ENCODE measurements around the gene COL27A1. TPM values are rescaled to one million over a fixed set of nuclear protein-coding genes. Genes with fewer than 3 reads are reported as not detected.

The COL27A1 gene
- 10 to 100 TPM; 27.1 to 57.4 (median 42.7) TPM for polyA plus RNA-seq (ENCODE audit: insufficient read length in 4 of 4)

DNA sequence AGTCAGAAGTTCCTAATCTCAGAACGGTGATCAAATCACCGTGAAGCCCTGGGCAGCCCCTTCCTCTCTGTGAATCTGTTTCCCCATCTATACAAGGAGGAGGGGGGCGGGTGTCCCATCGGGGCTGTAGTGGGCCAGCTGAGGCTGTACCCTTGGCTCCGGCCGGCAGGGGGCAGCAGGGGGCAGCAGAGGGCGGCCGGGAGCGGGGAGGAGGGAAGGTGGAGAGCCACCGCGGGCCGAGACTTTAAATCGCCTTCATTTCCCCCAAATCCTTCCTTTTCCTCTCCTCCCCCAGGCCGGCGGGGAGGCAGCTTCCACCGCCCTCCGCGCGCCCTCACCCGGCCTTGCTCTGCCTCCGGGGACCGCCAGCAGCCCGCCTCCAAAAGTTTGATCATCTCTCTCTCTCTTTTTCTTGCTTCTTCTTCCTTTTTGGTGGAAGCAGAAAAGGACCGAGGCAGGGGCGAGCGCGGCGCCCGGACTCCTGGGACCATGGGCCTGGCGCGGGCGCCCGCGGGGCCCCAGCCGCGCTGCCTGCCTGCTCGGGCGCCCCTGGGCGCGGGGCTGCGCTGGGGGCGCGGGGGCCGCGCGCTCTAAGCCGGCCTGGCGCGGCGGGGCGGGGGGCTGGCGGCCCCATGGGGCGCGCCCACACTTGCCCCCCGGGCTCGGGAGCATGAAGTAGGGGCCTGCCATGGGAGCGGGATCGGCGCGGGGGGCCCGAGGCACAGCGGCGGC, at the start of gene COL27A1:
COL27A1 (plus strand) TSS at position 275 of the 732 bp plus-strand sequence; CDS start at position 689, 414 bp downstream.
- peak in 2 of 4 donors; percentile 73 to 78 for DNase-seq (ENCODE audit: low read depth in 4 of 4, low spot score in 2 of 4)

DNA sequence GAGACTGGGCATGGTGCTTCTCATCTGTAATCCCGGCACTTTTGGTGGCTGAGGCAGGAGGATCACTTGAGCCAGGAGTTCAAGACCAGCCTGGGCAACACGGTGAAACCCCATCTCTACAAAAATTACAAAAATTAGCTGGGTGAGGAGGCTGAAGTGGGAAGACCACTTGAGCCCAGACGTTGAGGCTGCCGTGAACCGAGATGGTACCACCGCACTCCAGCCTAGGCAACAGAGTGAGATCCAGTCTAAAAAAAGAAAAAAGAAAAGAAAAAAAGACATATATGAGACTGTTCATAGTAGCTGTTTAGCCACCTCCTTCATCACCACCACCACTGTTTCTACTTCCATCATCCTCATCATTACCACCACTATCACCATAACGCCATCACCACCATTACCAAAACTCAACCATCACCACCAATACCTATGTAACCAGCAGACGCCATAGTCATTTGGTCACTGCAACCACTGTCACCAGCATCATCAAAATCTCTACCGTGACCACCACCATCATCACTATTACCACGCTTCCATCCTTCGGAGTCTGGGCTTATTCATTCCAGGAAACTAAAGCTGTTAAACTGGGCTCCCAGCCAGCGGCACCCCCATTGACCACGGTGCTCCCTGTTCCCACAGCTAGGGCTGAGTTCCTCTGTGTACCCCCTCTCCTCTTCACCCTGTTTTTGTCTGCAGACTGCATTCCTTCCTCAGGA, 47.9 kb upstream of the COL27A1 start:
- DNase-seq (ENCODE audit: low read depth in 4 of 4, low spot score in 2 of 4) = no peak

DNA sequence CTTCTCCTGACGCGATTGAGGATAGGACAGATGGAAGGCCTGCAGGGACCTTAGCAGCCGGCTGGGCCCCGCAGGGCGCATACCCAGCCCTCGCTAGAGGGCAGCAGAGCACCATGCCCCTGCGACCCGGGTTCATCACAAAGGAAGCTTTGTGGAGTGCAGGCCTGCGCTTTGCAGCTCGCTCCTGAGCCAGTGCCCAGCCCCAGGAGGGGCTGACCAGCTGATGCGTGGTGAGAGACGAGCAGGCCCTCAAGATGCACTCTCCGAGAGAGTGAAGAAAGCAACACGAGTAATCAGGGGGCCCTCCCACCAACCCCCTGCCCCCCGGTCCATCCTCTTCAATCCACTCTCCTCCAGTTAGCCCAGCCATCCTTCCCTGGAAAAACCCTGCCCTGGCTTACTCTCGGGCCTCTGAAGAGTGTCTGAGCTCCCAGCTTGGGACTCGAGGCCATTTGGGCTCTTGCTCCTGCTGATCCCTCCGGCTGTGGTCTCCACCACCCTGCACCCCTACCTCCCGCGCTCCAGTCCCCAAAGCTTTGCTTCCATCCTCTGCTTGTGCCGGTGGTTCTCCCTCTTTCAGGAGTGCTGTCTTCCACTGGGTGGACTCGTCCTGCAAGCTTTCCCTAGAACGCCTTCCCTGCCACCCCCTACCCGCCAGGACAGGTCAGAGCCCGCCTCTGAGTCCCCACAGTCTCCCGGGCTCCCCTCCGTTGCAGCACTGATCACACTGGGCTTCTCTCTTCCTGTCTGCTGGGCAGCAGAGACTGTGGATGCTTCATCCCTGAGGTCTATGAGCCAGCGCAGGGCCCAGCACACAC, 47.1 kb upstream of the COL27A1 start:
- peak in 2 of 4 donors; percentile 68 to 76 for DNase-seq (ENCODE audit: low read depth in 4 of 4, low spot score in 2 of 4)

DNA sequence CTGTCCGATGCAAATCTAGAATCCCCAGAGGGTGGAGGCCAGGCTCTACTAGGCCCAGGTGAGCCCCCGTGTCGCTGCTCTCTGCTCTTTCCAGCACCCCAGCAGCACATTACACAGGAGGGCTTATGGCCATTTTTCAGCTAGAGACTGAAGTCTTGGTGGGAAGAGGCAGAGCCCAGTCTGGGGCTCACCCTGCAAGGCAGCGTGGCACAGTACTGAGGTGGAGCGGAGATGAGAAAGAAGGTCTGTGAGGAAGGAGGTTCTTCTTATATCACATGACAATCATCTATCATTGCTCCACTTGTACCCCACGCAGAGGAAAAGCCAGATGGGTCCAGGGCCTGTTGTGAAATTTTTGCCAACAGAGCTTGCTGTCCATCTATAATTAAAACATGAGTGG, 46.2 kb upstream of the COL27A1 start:
- DNase-seq (ENCODE audit: low read depth in 4 of 4, low spot score in 2 of 4) = no peak

DNA sequence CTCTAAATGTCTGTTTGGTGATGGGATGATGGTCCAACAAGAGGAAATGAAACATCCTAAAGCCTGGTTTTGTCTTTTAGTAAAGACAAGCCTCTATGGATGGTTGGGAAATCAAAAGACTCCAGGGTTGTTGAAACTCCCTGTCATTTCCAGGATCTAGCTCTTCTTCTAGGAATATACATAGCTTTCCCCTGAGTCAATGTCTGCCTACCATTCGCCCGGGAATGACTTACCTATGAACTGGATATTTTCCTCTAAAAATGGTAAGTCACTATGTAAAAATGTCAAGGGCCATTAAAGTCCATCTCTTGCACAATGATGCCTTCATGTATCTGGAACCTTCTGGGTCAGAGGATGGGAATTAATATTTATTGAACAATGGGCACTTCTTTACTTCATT, 45.2 kb upstream of the COL27A1 start:
- DNase-seq (ENCODE audit: low read depth in 4 of 4, low spot score in 2 of 4) = no peak

DNA sequence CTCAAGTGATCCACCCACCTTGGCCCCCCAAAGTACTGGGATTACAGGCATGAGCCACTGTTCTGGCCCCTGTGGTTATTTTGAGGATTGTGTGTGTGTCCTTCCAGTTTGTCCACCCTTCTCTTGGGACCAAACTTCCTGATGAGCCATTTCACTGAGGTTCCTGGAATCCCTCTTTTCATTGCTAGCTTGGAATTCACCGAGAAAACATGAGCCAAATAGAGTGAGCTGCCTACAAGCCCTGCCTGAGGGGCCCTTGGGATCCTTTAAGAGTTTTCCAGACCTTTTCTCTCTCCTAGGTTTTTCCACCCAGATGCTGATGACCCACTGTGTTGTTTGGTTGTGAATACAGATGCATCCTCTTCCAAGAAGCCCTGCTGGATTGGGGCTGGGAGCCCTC, 43.0 kb upstream of the COL27A1 start:
- no peak for DNase-seq (ENCODE audit: low read depth in 4 of 4, low spot score in 2 of 4)

DNA sequence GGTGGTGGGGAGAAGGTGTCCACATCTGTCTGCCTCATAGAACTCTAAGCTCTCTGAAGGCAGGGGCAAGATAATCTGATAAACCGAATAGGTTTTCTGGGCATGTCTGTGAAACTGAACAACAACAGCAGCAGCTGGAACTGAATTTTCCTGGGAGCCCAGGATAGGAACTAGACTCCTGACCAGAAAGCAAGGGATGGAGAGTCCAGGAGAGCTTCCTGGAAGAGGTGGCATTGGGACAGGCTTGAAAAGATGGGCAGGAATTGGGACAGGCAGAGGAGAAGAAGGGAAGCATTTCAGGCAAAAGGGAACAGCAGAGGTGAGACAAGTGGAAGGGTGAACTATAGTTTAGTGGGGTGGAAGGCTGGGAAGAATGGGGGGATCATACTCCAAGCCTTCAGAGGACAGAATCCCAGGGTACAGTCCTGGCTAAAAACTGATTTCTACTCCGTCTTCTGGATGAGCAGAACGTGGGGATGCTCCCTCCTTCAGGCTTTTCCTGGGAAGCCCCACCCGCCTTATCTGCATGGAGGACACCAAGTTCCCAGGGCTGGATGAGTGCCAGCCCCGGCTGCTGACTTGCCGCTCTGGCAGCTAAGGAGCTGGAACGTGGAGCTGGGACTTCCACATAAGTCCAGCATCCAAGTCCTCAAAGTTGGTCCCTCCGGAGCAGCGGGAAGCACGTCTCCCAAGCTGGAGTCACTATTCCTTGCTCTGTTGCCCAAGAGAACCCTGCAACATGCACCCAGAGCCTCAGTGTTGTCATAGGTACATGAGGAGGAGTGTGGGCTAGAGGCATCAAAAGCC, 42.4 kb upstream of the COL27A1 start:
- no peak for DNase-seq (ENCODE audit: low read depth in 4 of 4, low spot score in 2 of 4)

DNA sequence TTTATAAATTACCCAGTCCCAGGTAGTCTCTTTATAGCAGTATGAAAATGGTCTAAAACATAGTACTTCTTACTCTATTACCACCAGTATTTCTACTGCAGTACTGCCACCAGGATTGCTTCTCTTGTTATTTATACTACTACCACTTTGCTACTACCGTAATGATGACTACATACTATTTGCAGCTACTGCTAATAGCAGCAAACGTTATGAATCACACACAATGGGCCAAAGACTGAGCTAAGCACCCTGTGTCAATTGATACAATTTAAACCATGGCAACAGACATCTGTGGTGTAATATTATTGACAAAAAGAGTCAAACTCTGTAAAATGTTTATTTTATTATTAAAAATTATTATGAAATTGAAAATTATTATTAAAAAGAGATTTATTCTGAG, 41.0 kb upstream of the COL27A1 start:
- DNase-seq (ENCODE audit: low read depth in 4 of 4, low spot score in 2 of 4) = no peak

DNA sequence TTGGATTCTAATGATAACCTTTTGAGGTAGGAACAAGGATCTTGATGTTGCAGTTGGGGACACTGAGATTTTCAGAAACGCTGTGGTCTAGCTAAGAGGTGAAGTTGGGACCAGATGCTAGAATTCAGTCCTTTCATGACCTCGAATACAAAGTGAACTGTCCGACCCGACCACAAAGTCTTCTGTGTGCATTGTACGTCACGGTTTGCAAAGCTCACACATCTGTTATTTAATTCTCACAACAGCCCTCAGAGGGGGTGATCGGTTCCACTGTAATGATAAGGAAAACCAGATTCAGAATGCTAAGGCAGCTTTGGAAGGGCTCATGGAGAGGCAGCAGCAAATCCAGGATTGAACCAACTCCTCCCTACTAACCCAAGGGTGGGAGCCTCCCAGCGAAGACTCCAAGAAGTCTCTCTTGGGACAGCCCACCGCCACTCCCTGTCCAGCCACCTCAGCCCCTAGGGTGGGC, 39.6 kb upstream of the COL27A1 start:
- DNase-seq (ENCODE audit: low read depth in 4 of 4, low spot score in 2 of 4) = no peak

DNA sequence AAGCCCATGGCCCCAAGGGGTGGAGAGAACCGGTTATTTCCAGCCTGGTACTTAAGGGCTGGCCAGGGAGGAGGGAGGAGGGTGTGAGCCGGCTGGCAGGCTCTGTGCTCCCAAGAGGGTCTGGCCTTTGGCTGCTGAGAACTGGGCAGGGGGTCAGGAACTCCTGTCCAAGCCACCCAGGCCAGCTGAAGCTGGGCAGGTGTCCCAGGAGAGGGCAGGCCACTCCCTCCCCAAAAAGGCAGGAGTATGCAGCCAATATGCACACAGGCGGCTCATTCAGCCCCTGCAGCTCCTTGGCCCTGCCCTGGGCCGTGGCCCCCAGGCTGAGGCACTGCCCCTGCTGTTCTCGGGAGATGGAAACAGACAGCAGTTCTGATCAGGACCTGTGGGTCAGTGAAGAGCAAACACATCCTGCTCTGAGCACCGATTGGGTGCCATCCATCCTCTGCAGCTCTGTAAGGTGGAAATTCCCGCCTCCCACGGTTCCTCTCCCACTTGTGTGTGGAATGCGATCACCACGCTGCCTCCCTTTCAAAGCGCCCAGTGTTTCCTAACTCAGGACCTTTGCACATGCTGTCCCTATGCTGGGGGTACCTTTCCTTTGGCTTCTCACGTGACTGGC, 39.1 kb upstream of the COL27A1 start:
- DNase-seq (ENCODE audit: low read depth in 4 of 4, low spot score in 2 of 4) = no peak

DNA sequence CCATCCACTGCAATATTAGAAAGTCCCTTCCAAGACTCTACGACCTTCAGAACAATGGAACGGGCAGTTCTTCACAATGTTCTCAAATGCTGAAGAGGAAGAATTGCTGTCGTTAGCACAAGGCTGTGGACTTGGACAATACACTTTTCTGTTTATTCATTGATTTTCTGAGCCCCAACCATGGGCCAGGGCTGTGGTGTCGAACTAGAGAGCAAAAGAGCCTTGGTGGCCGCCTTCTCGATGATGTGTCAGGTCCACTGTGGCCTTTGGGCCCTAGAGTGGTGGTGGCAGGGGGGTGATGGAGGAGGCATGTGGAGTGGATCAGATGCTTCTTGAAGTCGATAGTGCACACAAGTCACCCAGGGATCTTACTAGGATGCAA, 37.7 kb upstream of the COL27A1 start:
- DNase-seq (ENCODE audit: low read depth in 4 of 4, low spot score in 2 of 4) = no peak

DNA sequence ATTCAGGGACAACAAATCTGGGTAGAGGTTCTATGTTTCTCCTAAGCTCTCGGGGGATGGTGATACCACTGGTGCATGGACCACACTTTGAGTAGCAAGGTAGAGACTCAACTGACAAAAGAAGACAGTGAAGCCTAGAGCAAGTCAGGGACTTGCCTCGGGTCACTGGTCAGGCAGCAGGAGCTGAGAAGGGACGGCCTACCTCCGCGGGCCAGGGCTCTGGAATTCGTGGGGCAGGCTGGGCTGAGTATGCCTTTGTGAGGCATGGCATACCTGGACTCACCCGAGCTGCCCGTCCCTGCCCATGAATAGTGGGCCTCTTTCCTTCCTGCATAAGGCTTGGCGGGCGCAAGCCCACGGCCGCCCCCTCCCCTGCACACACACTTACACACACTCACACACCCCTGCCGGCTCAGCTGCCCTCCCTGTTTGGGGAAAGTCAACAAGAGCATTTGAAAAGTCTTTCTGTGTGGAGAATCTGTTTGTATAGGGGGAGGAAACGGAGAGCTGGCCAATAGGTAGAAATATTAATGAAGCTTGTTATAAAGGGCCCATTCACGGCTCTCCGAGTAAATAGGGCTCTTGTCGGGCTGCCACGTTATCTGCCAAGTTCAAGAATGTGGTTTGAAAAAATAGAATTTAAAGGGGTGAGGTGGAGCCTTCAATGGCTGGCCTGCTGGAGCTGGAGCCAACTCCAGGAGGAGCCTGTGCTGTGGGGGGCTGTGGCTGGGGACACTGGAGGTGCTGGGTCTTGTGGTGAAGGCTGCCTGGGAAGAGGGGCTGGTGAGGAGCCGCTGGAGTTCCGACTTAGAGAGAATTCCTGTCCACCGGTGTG, 37.1 kb upstream of the COL27A1 start:
- no peak for DNase-seq (ENCODE audit: low read depth in 4 of 4, low spot score in 2 of 4)

DNA sequence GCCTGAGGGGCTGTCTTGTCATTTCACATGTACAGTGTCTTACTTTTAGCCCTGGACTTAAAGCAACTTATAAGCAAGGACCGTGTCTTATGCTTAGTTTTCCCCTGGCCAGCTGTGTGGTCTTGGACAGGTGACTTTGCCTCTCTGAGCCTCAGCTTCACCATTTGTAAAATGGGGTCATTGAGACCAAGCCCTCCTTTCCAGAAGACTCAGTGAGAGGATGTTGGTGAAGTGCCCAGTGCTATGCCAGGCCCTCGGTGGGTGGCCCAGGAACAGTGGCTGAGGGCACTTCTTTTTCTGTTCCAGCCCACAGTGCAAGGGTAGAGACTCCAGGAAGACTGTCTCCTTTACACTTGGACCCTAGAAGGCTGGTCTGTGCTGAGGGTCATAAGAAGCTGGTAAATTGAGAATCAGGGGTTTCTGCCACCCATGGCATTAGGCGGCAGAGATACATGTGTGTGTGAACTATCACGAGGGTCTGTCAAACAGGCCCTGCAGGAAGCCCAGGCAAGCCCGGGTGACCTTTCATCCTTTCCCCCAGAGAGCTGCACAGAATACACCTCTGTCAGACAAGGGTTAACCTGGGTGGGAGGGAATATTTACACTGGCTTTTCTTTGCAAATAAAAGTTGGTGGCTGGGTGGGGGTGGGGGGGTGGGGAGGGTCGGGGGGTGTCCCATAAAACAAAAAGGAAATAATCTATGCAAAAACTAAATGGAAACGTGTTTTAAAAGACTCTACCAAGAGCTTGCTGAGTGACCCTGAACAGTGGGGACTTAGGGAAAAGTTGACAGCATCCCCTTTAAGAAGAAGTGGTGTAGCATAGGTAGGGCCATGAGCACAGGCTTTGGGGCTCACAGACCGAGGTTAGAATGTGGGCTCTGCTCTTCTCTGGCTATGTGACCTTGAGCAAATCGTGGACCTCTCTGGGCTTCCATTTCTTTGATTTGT, 35.8 kb upstream of the COL27A1 start:
- no peak for DNase-seq (ENCODE audit: low read depth in 4 of 4, low spot score in 2 of 4)

DNA sequence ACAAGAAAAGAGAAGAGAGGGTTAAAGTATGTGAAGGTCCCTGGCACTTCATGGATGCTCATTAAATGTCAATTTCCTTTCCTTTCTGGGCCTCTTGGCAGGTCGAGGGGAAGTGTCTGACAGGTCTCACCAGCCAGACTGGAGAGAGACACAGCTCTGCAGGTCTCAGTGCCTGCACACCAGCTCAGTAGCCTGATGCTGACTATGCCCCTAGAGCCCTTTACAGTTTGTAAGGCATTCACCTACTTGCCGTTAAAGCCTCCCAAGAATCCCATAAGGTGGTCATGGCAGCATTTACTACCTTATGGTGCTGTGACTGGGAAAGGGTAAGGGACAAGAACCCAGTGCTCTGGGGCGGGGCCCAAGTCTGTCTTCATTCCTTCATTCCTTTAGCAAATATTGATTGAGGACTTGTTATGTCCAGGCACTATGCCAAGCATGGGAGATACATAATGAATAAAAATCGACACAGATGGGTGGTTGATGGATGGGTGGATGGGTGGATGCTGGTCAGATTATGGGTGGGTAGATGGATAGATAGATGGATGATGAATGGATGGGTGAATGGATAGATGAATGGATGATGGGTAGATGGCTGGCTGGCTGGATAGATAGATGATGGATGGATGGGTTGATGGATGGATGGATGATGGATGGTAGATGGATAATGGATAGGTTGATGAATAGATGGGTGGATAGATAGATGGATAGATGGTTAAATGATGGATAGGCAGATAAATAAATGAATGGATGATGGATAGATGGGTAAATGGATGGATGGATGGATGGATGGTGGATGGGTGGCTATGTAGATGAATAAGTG, 34.9 kb upstream of the COL27A1 start:
- DNase-seq (ENCODE audit: low read depth in 4 of 4, low spot score in 2 of 4) = no peak

DNA sequence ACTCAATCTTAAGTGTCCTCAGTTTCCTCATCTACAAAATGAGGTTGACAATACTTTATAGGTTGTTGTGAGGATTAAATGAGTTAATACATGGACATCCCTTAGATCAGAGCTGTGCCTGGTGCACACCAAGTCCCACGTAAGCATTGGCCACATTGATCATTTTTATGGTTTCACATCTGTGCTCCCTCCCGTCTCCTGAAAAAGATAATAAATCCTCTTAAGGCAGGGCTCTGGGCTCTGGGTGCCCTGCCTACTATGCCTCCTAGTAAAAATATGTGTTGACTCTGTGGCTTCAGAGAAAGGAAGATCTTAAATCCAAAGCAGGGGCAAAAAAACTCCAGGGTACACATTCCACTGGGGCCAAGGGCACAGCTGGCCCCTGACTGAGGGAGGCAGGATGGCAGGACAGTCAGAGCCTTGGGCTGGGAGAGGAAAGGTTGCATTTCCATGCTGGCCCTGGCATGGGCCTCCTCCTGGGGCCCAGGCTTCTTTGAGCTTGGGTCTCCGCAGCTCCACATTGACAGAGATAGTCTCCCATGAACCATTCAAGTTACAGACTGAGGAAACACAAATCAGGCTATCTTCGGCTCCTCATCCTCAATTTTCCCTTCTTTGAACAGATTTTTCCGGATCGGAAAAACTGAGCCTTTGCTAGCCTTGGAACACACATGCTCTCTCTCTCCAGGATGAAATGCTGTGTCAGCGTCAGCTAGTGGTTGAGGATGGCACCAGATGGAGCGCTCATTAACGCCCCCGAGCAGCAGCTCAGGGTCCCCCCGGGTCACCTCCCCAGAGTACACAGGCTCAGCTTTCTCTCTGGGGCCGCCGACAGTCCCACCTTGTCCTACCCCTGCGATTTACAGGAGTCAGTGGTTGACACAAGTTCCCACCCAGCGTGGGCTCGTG, 33.9 kb upstream of the COL27A1 start:
- DNase-seq (ENCODE audit: low read depth in 4 of 4, low spot score in 2 of 4) = no peak
